Peyer's patch (tissue), 4 donors: Measurements from ENCODE around the gene SYNE1.

ENCODE experiments used
- CTCF ChIP-seq, 6 experiments: fragments of 450-650 bp in 4 of 6; fragments of 200-600 bp in 2 of 6; sonication (generic) in 1 of 6; IDR thresholded peaks; one replicate each; pipeline ENCODE4 v1.5.1; 2017 to 2019; ENCODE audit warnings: antibody characterized with exemption in 6 of 6, mild to moderate bottlenecking in 3 of 6, moderate library complexity in 1 of 6
- POLR2A ChIP-seq, 2 donors: fragments of 450-650 bp; IDR thresholded peaks; one replicate each; pipeline ENCODE4 v1.5.1; 2017; ENCODE audit warnings: antibody characterized with exemption in 2 of 2, mild to moderate bottlenecking in 2 of 2, moderate library complexity in 2 of 2

GRCh38 chr6:152371775-152372174 is 265.4 kb downstream of the SYNE1 start:
- TF ChIP-seq CTCF (IDR thresholded peaks at IDR 0.05) (no peak), POLR2A (IDR thresholded peaks at IDR 0.05) (no peak)
